ENCODE measurements around the gene PCBP3. TPM values are rescaled to one million over a fixed set of nuclear protein-coding genes. Genes with fewer than 3 reads are reported as not detected.

Gene PCBP3
- total RNA-seq, 1 donor from 2014 or later, result 2.5 TPM

DNA sequence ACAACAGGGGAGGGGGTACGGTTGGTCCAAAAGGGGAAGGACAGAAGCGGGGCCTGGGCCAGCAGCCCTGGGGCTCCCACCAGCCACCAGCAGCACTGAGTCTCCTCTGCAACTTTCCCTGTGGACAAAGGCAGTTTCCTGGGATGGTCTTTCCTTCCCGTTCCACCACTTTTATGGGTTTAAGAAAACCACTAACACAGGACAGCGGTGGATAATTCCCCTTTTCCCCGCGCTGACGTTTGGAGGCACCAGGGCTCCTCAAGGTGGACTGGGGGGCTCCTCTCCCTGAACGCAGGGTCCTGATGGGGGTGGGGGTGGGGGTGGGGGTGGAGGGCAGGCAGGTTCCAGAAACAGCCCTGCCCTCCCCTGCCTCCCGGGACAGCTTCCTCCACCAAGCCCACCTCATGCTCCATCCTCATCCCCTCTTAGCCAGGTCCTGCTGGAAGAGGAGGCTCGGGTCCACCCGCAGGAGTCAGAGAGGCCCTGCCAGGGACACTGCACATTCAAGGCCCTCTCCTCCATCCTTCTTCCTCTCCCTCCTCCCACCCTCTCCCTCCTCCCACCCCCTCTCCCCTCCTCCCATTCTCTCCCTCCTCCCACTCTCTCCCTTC, 333.3 kb downstream of the PCBP3 start:
- Mint-ChIP-seq H3K27ac (ENCODE audit: unreplicated experiment) (no peak overlapping the region), H3K27me3 (ENCODE audit: unreplicated experiment) (peaks cover 3% of the 10 kb centered on the region), H3K4me1 (ENCODE audit: unreplicated experiment) (peaks cover 14% of the 10 kb centered on the region), H3K36me3 (ENCODE audit: low read depth, unreplicated experiment) (no peaks in the 10 kb centered on the region), H3K9me3 (ENCODE audit: unreplicated experiment) (no peaks in the 10 kb centered on the region), H3K4me3 (ENCODE audit: unreplicated experiment) (no peak overlapping the region)
- peak; percentile 5 for DNase-seq (ENCODE audit: low spot score)
- TF ChIP-seq, protein P1, sequence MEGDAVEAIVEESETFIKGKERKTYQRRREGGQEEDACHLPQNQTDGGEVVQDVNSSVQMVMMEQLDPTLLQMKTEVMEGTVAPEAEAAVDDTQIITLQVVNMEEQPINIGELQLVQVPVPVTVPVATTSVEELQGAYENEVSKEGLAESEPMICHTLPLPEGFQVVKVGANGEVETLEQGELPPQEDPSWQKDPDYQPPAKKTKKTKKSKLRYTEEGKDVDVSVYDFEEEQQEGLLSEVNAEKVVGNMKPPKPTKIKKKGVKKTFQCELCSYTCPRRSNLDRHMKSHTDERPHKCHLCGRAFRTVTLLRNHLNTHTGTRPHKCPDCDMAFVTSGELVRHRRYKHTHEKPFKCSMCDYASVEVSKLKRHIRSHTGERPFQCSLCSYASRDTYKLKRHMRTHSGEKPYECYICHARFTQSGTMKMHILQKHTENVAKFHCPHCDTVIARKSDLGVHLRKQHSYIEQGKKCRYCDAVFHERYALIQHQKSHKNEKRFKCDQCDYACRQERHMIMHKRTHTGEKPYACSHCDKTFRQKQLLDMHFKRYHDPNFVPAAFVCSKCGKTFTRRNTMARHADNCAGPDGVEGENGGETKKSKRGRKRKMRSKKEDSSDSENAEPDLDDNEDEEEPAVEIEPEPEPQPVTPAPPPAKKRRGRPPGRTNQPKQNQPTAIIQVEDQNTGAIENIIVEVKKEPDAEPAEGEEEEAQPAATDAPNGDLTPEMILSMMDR (IDR thresholded peaks at IDR 0.05; ENCODE audit: unreplicated experiment), result no peak

- Mint-ChIP-seq H3K4me1 (ENCODE audit: unreplicated experiment) (peaks cover 14% of the 10 kb centered on the region), H3K4me3 (ENCODE audit: unreplicated experiment) (no peak overlapping the region), H3K27me3 (ENCODE audit: unreplicated experiment) (peaks cover 3% of the 10 kb centered on the region), H3K9me3 (ENCODE audit: unreplicated experiment) (no peaks in the 10 kb centered on the region), H3K36me3 (ENCODE audit: low read depth, unreplicated experiment) (no peaks in the 10 kb centered on the region), H3K27ac (ENCODE audit: unreplicated experiment) (no peak overlapping the region)
- TF ChIP-seq, protein P1 (IDR thresholded peaks at IDR 0.05; ENCODE audit: unreplicated experiment), result no peak
- DNase-seq (ENCODE audit: low spot score), result peak; percentile 11
These were observed 333.9 kb downstream of the PCBP3 start for GRCh38 chr21:45977396-45977795.

DNA sequence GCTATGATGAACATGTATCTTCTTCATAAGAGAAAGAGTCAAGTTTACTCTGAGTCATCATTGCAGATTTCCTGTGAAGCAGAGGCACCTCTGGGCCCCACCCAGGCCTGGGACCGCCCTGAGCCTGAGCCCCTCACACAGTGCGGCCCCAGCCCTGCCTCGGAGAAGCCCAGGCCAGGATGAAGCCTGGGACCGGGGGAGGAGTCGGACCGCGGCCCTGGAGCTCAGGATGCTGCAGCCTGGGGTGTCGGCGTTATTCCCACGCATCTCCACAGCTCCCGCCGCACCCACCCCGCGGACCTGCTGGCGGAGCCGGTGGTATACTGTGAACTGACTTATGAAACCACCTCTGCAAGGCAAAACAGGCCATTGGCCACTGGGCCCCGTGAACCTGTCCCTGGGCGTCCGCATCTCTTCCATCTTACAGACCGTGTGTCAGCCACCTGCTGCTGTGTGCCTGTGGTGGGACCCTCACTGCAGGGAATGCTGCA, 335.7 kb downstream of the PCBP3 start:
- Mint-ChIP-seq H3K4me1 (ENCODE audit: unreplicated experiment) (peaks cover 14% of the 10 kb centered on the region), H3K4me3 (ENCODE audit: unreplicated experiment) (no peak overlapping the region), H3K9me3 (ENCODE audit: unreplicated experiment) (no peaks in the 10 kb centered on the region), H3K36me3 (ENCODE audit: low read depth, unreplicated experiment) (no peaks in the 10 kb centered on the region), H3K27ac (ENCODE audit: unreplicated experiment) (no peak overlapping the region), H3K27me3 (ENCODE audit: unreplicated experiment) (peaks cover 3% of the 10 kb centered on the region)
- TF ChIP-seq, protein P1 (IDR thresholded peaks at IDR 0.05; ENCODE audit: unreplicated experiment), result no peak
- DNase-seq (ENCODE audit: low spot score), result no peak

DNA sequence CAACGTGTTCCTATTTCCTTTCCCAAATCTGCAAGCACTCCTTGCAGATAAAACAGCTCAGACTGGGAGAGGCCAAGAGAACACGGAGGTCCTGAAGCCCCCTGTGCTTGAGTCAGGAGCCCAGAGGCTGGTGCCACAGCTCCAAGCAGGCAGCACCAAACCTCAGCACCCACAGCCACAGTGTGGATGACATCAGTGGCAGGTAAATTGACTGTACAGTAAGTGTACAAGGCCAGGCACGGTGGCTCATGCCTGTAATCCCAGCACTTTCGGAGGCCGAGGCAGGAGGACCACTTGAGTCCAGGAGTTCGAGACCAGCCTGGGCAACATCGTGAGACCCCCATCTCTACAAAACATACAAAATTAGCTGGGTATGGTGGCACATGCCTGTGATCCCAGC, 336.1 kb downstream of the PCBP3 start:
- Mint-ChIP-seq H3K27ac (ENCODE audit: unreplicated experiment) (no peak overlapping the region), H3K4me1 (ENCODE audit: unreplicated experiment) (peaks cover 14% of the 10 kb centered on the region), H3K36me3 (ENCODE audit: low read depth, unreplicated experiment) (peaks cover 4% of the 10 kb centered on the region), H3K4me3 (ENCODE audit: unreplicated experiment) (no peak overlapping the region), H3K27me3 (ENCODE audit: unreplicated experiment) (peaks cover 5% of the 10 kb centered on the region), H3K9me3 (ENCODE audit: unreplicated experiment) (no peaks in the 10 kb centered on the region)
- DNase-seq (ENCODE audit: low spot score), result no peak
- TF ChIP-seq, protein P1 (IDR thresholded peaks at IDR 0.05; ENCODE audit: unreplicated experiment), result no peak

- no peaks in the 10 kb centered on the region for H3K9me3 Mint-ChIP-seq (ENCODE audit: unreplicated experiment)
- H3K36me3 Mint-ChIP-seq (ENCODE audit: low read depth, unreplicated experiment), result peaks cover 10% of the 10 kb centered on the region
- H3K27me3 Mint-ChIP-seq (ENCODE audit: unreplicated experiment), result peaks cover 9% of the 10 kb centered on the region
- no peak overlapping the region for H3K4me3 Mint-ChIP-seq (ENCODE audit: unreplicated experiment)
- DNase-seq (ENCODE audit: low spot score), result no peak
- TF ChIP-seq, protein P1 (IDR thresholded peaks at IDR 0.05; ENCODE audit: unreplicated experiment), result no peak
- no peak overlapping the region for H3K27ac Mint-ChIP-seq (ENCODE audit: unreplicated experiment)
- H3K4me1 Mint-ChIP-seq (ENCODE audit: unreplicated experiment), result peaks cover 13% of the 10 kb centered on the region
These were observed 336.7 kb downstream of the PCBP3 start for GRCh38 chr21:45980271-45980670.
